H9 (cell line): ENCODE results near the gene FLNC. TPM values are rescaled to one million over a fixed set of nuclear protein-coding genes. Genes with fewer than 3 reads are reported as not detected.

Experiments used
- DNase-seq: peaks from one replicate; pipeline ENCODE4 v3.0.0-alpha.2; 2017
- H2AFZ ChIP-seq: one replicate; pipeline ENCODE4 v1.6.1; 2013; ENCODE audit warnings: mild to moderate bottlenecking, low read length, control low read depth, moderate library complexity
- H2AK5ac ChIP-seq: 2 replicates; pipeline ENCODE4 v1.6.1; 2013; ENCODE audit warnings: low read length, control low read depth, mixed read lengths; ENCODE audit not compliant: insufficient read length
- H2BK120ac ChIP-seq: one replicate; pipeline ENCODE4 v1.6.1; 2013; ENCODE audit warnings: low read depth, mild to moderate bottlenecking, low read length, control low read depth, inconsistent platforms; ENCODE audit not compliant: poor library complexity, severe bottlenecking
- H2BK12ac ChIP-seq: 2 replicates; pipeline ENCODE4 v1.6.1; 2013; ENCODE audit warnings: low read length, control low read depth, mixed read lengths, low read depth; ENCODE audit not compliant: insufficient read length
- H2BK15ac ChIP-seq: 2 replicates; pipeline ENCODE4 v1.6.1; 2013; ENCODE audit warnings: low read depth, low read length, control low read depth
- H2BK20ac ChIP-seq: one replicate; pipeline ENCODE4 v1.6.1; 2013; ENCODE audit warnings: low read depth, mild to moderate bottlenecking, low read length, control low read depth, inconsistent platforms; ENCODE audit not compliant: poor library complexity, severe bottlenecking
- H2BK5ac ChIP-seq: 2 replicates; pipeline ENCODE4 v1.6.1; 2013; ENCODE audit warnings: low read length, control low read depth, mixed read lengths; ENCODE audit not compliant: insufficient read length
- H3K14ac ChIP-seq: 2 replicates; pipeline ENCODE4 v1.6.1; 2013; ENCODE audit warnings: low read length, control low read depth; ENCODE audit not compliant: insufficient read depth
- H3K18ac ChIP-seq: 2 replicates; pipeline ENCODE4 v1.6.1; 2013; ENCODE audit warnings: low read depth, mild to moderate bottlenecking, mixed read lengths, low read length, control low read depth; ENCODE audit not compliant: insufficient read length
- H3K23ac ChIP-seq: 2 replicates; pipeline ENCODE4 v1.6.1; 2013; ENCODE audit warnings: low read length, control low read depth, mixed read lengths, low read depth; ENCODE audit not compliant: insufficient read length
- H3K23me2 ChIP-seq: 2 replicates; pipeline ENCODE4 v1.6.1; 2013; ENCODE audit warnings: low read depth, mild to moderate bottlenecking, mixed read lengths, low read length, control low read depth; ENCODE audit not compliant: insufficient read length, poor library complexity, severe bottlenecking
- H3K27ac ChIP-seq: 2 replicates; pipeline ENCODE4 v1.5.1; 2013; ENCODE audit warnings: low read length, control low read depth, mixed read lengths, low read depth; ENCODE audit not compliant: insufficient read length
- H3K27me3 ChIP-seq: 2 replicates; pipeline ENCODE4 v1.6.1; 2013; ENCODE audit warnings: low read length, control low read depth, inconsistent platforms; ENCODE audit not compliant: insufficient read depth
- H3K4ac ChIP-seq: 2 replicates; pipeline ENCODE4 v1.6.1; 2013; ENCODE audit warnings: low read depth, mild to moderate bottlenecking, control low read depth, inconsistent platforms, low read length, moderate library complexity
- H3K4me1 ChIP-seq: 2 replicates; pipeline ENCODE4 v1.6.1; 2013; ENCODE audit warnings: low read length, control low read depth, inconsistent platforms; ENCODE audit not compliant: insufficient read depth
- H3K4me2 ChIP-seq: 2 replicates; pipeline ENCODE4 v1.6.1; 2013; ENCODE audit warnings: low read length, control low read depth, mixed read lengths; ENCODE audit not compliant: insufficient read length, insufficient read depth
- H3K56ac ChIP-seq: 2 replicates; pipeline ENCODE4 v1.6.1; 2013; ENCODE audit warnings: low read depth, mild to moderate bottlenecking, mixed read lengths, low read length, control low read depth; ENCODE audit not compliant: insufficient read length
- H3K79me1 ChIP-seq: 2 replicates; pipeline ENCODE4 v1.6.1; 2013; ENCODE audit warnings: low read depth, mild to moderate bottlenecking, moderate library complexity, low read length, control low read depth, inconsistent platforms; ENCODE audit not compliant: insufficient read depth, poor library complexity, severe bottlenecking
- H3K79me2 ChIP-seq: 2 replicates; pipeline ENCODE4 v1.6.1; 2013; ENCODE audit warnings: low read length, control low read depth, inconsistent platforms; ENCODE audit not compliant: insufficient read depth
- H3K9ac ChIP-seq: 2 replicates; pipeline ENCODE4 v1.6.1; 2013; ENCODE audit warnings: low read length, control low read depth, mixed read lengths; ENCODE audit not compliant: insufficient read length; ENCODE audit errors: extremely low read depth
- H3K9me3 ChIP-seq: one replicate; pipeline ENCODE4 v1.6.1; 2013; ENCODE audit warnings: low read depth, low read length, inconsistent platforms; ENCODE audit not compliant: control insufficient read depth
- H3T11ph ChIP-seq: one replicate; pipeline ENCODE4 v1.6.1; 2013; ENCODE audit warnings: mild to moderate bottlenecking, low read length, control low read depth, inconsistent platforms
- H4K20me1 ChIP-seq: one replicate; pipeline ENCODE4 v1.6.1; 2013; ENCODE audit not compliant: control insufficient read depth, insufficient read length, insufficient read depth
- H4K5ac ChIP-seq: 2 replicates; pipeline ENCODE4 v1.6.1; 2013; ENCODE audit warnings: low read depth, mild to moderate bottlenecking, mixed read lengths, low read length, control low read depth; ENCODE audit not compliant: insufficient read length
- H4K8ac ChIP-seq: replicated peaks from 2 replicates; pipeline ENCODE4 v1.6.1; 2013; ENCODE audit warnings: low read length, control low read depth, mixed read lengths, low read depth; ENCODE audit not compliant: insufficient read length
- H4K91ac ChIP-seq: 2 replicates; pipeline ENCODE4 v1.6.1; 2013; ENCODE audit warnings: low read depth, mild to moderate bottlenecking, moderate library complexity, mixed read lengths, low read length, control low read depth; ENCODE audit not compliant: insufficient read length
- H3K27ac Mint-ChIP-seq, 3 experiments: 2 replicates in 2 of 3; 3 replicates in 1 of 3; pipeline ENCODE4 v1.8.0; 2020 to 2021; ENCODE audit warnings: mixed read lengths in 3 of 3, mild to moderate bottlenecking in 1 of 3, moderate library complexity in 1 of 3
- H3K27me3 Mint-ChIP-seq: 2 replicates; pipeline ENCODE4 v1.8.0; 2021; ENCODE audit warnings: low read depth, mild to moderate bottlenecking, moderate library complexity, mixed read lengths
- H3K36me3 Mint-ChIP-seq, 3 experiments: 2 replicates in 2 of 3; 3 replicates in 1 of 3; pipeline ENCODE4 v1.8.0; 2020 to 2021; ENCODE audit warnings: low read depth in 3 of 3, mixed read lengths in 3 of 3; ENCODE audit not compliant: insufficient read depth in 1 of 3
- H3K4me1 Mint-ChIP-seq, 2 experiments: 2 replicates each; pipeline ENCODE4 v1.8.0; 2020; ENCODE audit warnings: mixed read lengths in 2 of 2
- H3K4me3 Mint-ChIP-seq, 2 experiments: 2 replicates in 1 of 2; 3 replicates in 1 of 2; pipeline ENCODE4 v1.8.0; 2020 to 2021; ENCODE audit warnings: mild to moderate bottlenecking in 2 of 2, mixed read lengths in 2 of 2, moderate library complexity in 1 of 2
- H3K9me3 Mint-ChIP-seq, 2 experiments: 2 replicates in 1 of 2; 3 replicates in 1 of 2; pipeline ENCODE4 v1.8.0; 2020; ENCODE audit warnings: mild to moderate bottlenecking in 2 of 2, mixed read lengths in 2 of 2, moderate library complexity in 1 of 2
- CTCF ChIP-seq: fragments of 200-600 bp; sonication (generic); conservative IDR thresholded peaks from 3 replicates; pipeline ENCODE4 v1.8.0; 2021; ENCODE audit warnings: antibody characterized with exemption, mild to moderate bottlenecking
- WGBS: extraction: QIAGEN DNeasy Blood & Tissue Kit; methylation state at CpG from one replicate; pipeline ENCODE4 v1.1.7; 2013; ENCODE audit warnings: missing lambda C conversion rate, low lambda C conversion rate, mixed read lengths; ENCODE audit not compliant: insufficient read length; ENCODE audit errors: extremely low coverage; 5-methylcytosine and 5-hydroxymethylcytosine counted together
- total RNA-seq: library from RNA; stranded (reverse); gene quantifications from 2 replicates; pipeline ENCODE4 v1.2.1, GENCODE V29; 2021

Gene FLNC
- total RNA-seq, 1 experiment from 2014 or later, result 12.2 TPM

GRCh38 chr7:128879939-128880746, 49.9 kb downstream of the FLNC start:
- Histone ChIP-seq H2BK12ac (no peak overlapping the region), H3K9me3 (no peaks in the 10 kb centered on the region), H3K4me1 (no peaks in the 10 kb centered on the region), H4K20me1 (no peaks in the 10 kb centered on the region), H2BK15ac (no peak overlapping the region), H3T11ph (no peak overlapping the region), H4K8ac (no peak overlapping the region), H4K91ac (no peak overlapping the region), H2BK120ac (no peak overlapping the region), H4K5ac (no peak overlapping the region), H2AFZ (no peak overlapping the region), H3K4me2 (no peak overlapping the region), H2BK20ac (no peak overlapping the region), H2BK5ac (no peak overlapping the region), H3K23ac (no peak overlapping the region), H3K4ac (no peak overlapping the region), H3K14ac (no peak overlapping the region), H3K23me2 (no peaks in the 10 kb centered on the region), H3K56ac (no peak overlapping the region), H3K18ac (no peak overlapping the region), H3K9ac (no peak overlapping the region), H3K27me3 (no peaks in the 10 kb centered on the region), H2AK5ac (no peak overlapping the region), H3K79me2 (no peaks in the 10 kb centered on the region), H3K27ac (no peak overlapping the region), H3K79me1 (no peaks in the 10 kb centered on the region)
- peaks cover 0 to 2% (median 0%) of the 10 kb centered on the region in 3 experiments; a peak in 2 of 7 replicates for H3K36me3 Mint-ChIP-seq
- DNase-seq, result peak; percentile 86
- peaks cover 1% of the 10 kb centered on the region; the same call in 1 of the 2 replicates for H3K27me3 Mint-ChIP-seq
- no peak overlapping the region for H3K27ac Mint-ChIP-seq
- H3K4me1 Mint-ChIP-seq, result peaks cover 4 to 5% of the 10 kb centered on the region in 2 experiments; a peak in 3 of 4 replicates
- no CpG with 5 or more reads among the region's 31 CpGs for WGBS
- H3K9me3 Mint-ChIP-seq, result 0 out of 5 replicates have a peak, but pooled peaks cover 0 to 4% of the 10 kb centered on the region in 2 experiments
- TF ChIP-seq CTCF, result peak; percentile 91
- H3K4me3 Mint-ChIP-seq, result no peak overlapping the region; a peak in 1 of 5 replicates
